Measurements from ENCODE around the gene SBNO2. TPM values are rescaled to one million over a fixed set of nuclear protein-coding genes. Genes with fewer than 3 reads are reported as not detected.
A peak's percentile ranks its signal among the peaks of the same experiment; 100 is the strongest.
"Not testable (repeated sequence)": the region's sequence is repeated elsewhere in the genome, so short reads cannot be mapped to it uniquely, and the experiment has no call there.

Gene SBNO2
- polyA plus RNA-seq, 3 donors: 0.71 to 75.0 (median 2.6) TPM

GRCh38 chr19:1205114-1206099 lies 31.3 kb upstream of the SBNO2 start, which contains the start of gene STK11:
TSS of gene STK11 (plus strand) at chr19:1205778. CDS start at chr19:1206914, 1,136 bp downstream.
- Mint-ChIP-seq H3K4me1 (peaks cover 40% of the 10 kb centered on the region), H3K36me3 (peaks cover 9 to 14% of the 10 kb centered on the region in 2 donors), H3K4me3 (peak within 1 kb of the TSS; percentile 97), H3K27me3 (ENCODE audit: low read depth in 3 of 3) (peaks cover 0 to 4% (median 1%) of the 10 kb centered on the region in 3 donors), H3K9me3 (no peaks in the 10 kb centered on the region), H3K27ac (peak within 1 kb of the TSS; percentile 89 to 93 (median 92))
- WGBS (ENCODE audit: insufficient coverage): 4% methylated on average over 113 of the region's 114 CpGs
- H3K36me3 ChIP-seq (replicated peaks in 1 of 2; ENCODE audit: control insufficient read depth in 1 of 2, insufficient read depth in 2 of 2, low read length in 2 of 2): peaks cover 0 to 9% of the 10 kb centered on the region in 2 donors
- peak within 1 kb of the TSS; percentile 51 to 83 for H3K27ac ChIP-seq (ENCODE audit: low read depth in 1 of 2, low read length in 2 of 2)
- no peaks in the 10 kb centered on the region for H3K9me3 ChIP-seq (replicated peaks in 1 of 2; ENCODE audit: control insufficient read depth in 1 of 2, insufficient read depth in 1 of 2, low read length in 2 of 2)
- no peaks in the 10 kb centered on the region for H3K27me3 ChIP-seq (ENCODE audit: control insufficient read depth in 2 of 2, insufficient read depth in 2 of 2, low read length in 2 of 2)
- H3K79me2 ChIP-seq (ENCODE audit: insufficient read depth, low read length): peaks cover 44% of the 10 kb centered on the region
- H2AFZ ChIP-seq (ENCODE audit: insufficient read depth, low read depth, low read length, poor library complexity, severe bottlenecking): peak within 1 kb of the TSS; percentile 77
- H4K20me1 ChIP-seq (ENCODE audit: insufficient read depth, low read length): peaks cover 40% of the 10 kb centered on the region
- no peak for TF ChIP-seq CTCF (IDR thresholded peaks at IDR 0.05)
- peak within 1 kb of the TSS; percentile 73 for H3K9ac ChIP-seq (ENCODE audit: insufficient read depth, low read length, poor library complexity, severe bottlenecking)
- H3K4me1 ChIP-seq (ENCODE audit: control insufficient read depth in 1 of 2, insufficient read depth in 2 of 2, low read length in 2 of 2): peaks cover 36 to 49% of the 10 kb centered on the region in 2 donors
- peak within 1 kb of the TSS; percentile 95 for H3K4me2 ChIP-seq (replicated peaks; ENCODE audit: extremely low read depth, low read length, poor library complexity, severe bottlenecking)
- intact Hi-C loops (cut with micrococcal nuclease): no loop called here
- H3K4me3 ChIP-seq (replicated peaks in 1 of 3; ENCODE audit: low read depth in 2 of 3, low read length in 3 of 3): peak within 1 kb of the TSS; percentile 73 to 96 (median 87)
- DNase-seq: peak; percentile 96 to 97 (median 96)

DNA sequence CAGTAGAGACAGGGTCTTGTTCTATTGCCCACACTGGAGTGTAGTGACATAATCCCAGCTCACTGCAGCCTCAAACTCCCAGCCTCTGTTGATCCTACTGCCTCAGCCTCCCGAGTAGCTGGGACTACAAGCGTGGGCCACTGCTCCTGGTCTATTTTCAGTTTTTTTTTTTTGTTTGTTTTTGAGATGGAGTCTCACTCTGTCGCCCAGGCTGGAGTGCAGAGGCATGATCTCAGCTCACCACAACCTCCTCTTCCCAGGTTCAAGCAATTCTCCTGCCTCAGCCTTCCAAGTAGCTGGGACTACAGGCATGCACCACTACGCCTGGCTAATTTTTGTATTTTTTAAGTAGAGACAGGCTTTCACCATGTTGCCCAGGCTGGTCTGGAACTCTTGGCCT lies 26.5 kb upstream of the SBNO2 start:
- not testable (repeated sequence) for H3K36me3 Mint-ChIP-seq; H3K4me2 ChIP-seq (replicated peaks; ENCODE audit: extremely low read depth, low read length, poor library complexity, severe bottlenecking); H3K9ac ChIP-seq (ENCODE audit: insufficient read depth, low read length, poor library complexity, severe bottlenecking); H3K4me3 Mint-ChIP-seq; H3K9me3 ChIP-seq (replicated peaks in 1 of 2; ENCODE audit: control insufficient read depth in 1 of 2, insufficient read depth in 1 of 2, low read length in 2 of 2); H3K27ac ChIP-seq (ENCODE audit: low read depth in 1 of 2, low read length in 2 of 2); H3K4me3 ChIP-seq (replicated peaks in 1 of 3; ENCODE audit: low read depth in 2 of 3, low read length in 3 of 3); H3K27me3 Mint-ChIP-seq (ENCODE audit: low read depth in 3 of 3); DNase-seq; H2AFZ ChIP-seq (ENCODE audit: insufficient read depth, low read depth, low read length, poor library complexity, severe bottlenecking); H3K9me3 Mint-ChIP-seq; H3K27me3 ChIP-seq (ENCODE audit: control insufficient read depth in 2 of 2, insufficient read depth in 2 of 2, low read length in 2 of 2); H3K79me2 ChIP-seq (ENCODE audit: insufficient read depth, low read length); H3K27ac Mint-ChIP-seq; H4K20me1 ChIP-seq (ENCODE audit: insufficient read depth, low read length); H3K36me3 ChIP-seq (replicated peaks in 1 of 2; ENCODE audit: control insufficient read depth in 1 of 2, insufficient read depth in 2 of 2, low read length in 2 of 2)
- intact Hi-C loops (cut with micrococcal nuclease): loop anchor here in 1 of 2 donors (5.0 kb wide), 1 partner anchor 37 kb away; the partner anchor contains the start of gene CBARP
- peaks cover 13 to 22% of the 10 kb centered on the region in 2 donors for H3K4me1 ChIP-seq (ENCODE audit: control insufficient read depth in 1 of 2, insufficient read depth in 2 of 2, low read length in 2 of 2)
- no CpG with 5 or more reads among the region's 4 CpGs for WGBS (ENCODE audit: insufficient coverage)
- peaks cover 10% of the 10 kb centered on the region for H3K4me1 Mint-ChIP-seq
